Measurements from ENCODE around the gene SEMA5A.

SEMA5A gene

DNA sequence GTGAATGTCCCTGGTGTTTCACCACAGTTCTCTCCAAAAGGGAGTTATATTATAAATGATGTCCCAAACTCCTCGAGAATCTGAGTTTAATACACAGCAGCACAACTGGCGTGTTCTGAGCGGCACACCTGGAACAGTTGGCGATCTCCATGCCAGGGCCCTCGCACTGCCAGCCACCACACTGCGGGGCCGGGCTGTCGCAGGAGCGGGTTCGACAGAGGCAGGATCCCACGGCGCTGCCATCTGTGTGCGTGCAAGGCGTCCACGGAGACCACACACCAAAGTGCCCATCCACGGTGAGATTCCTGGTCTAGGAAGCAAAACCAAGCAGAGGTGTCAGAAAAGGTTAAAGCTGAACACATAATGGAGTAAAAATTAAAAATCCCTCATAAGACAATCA lies 423.3 kb downstream of the SEMA5A start:
- no peak for TF ChIP-seq CTCF (conservative IDR thresholded peaks at IDR 0.05; ENCODE audit: low read depth, low read length)
- H3K4me3 ChIP-seq (ENCODE audit: low read depth, low read length), result no peak overlapping the region
- DNase-seq (ENCODE audit: low read depth), result no peak

DNA sequence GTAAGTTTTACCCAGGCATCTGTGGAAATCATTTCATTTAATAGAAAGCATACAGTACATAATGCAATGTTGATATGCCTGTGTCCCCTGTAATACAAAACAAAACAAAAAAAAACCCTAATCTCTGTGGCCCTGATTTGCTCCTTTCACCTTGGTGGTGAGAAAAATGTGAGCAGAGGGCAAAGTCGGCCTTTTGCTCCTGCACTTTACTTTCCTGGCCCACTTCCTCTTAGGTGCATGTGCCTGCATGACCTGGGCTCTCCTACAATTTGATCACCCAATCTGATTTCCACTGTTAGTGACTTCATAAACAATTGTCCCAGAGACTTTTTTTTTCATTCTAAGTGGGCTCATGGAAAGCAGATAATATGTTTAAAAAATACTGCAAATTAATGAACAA lies 424.3 kb downstream of the SEMA5A start:
- DNase-seq (ENCODE audit: low read depth), result no peak
- no peak overlapping the region for H3K4me3 ChIP-seq (ENCODE audit: low read depth, low read length)
- TF ChIP-seq CTCF (conservative IDR thresholded peaks at IDR 0.05; ENCODE audit: low read depth, low read length), result no peak

- H3K4me3 ChIP-seq (ENCODE audit: low read depth, low read length), result no peak overlapping the region
- no peak for TF ChIP-seq CTCF (conservative IDR thresholded peaks at IDR 0.05; ENCODE audit: low read depth, low read length)
- no peak for DNase-seq (ENCODE audit: low read depth)
Observed at GRCh38 chr5:9118852-9119251, 427.0 kb downstream of the SEMA5A start.

GRCh38 chr5:9115093-9115492 lies 430.8 kb downstream of the SEMA5A start:
- TF ChIP-seq CTCF (conservative IDR thresholded peaks at IDR 0.05; ENCODE audit: low read depth, low read length), result no peak
- no peak overlapping the region for H3K4me3 ChIP-seq (ENCODE audit: low read depth, low read length)
- no peak for DNase-seq (ENCODE audit: low read depth)

- TF ChIP-seq CTCF (conservative IDR thresholded peaks at IDR 0.05; ENCODE audit: low read depth, low read length), result no peak
- peak; percentile 54 for DNase-seq (ENCODE audit: low read depth)
- no peak overlapping the region for H3K4me3 ChIP-seq (ENCODE audit: low read depth, low read length)
Observed at GRCh38 chr5:9112520-9113291, 433.2 kb downstream of the SEMA5A start.

GRCh38 chr5:9108162-9108561 lies 437.7 kb downstream of the SEMA5A start:
- H3K4me3 ChIP-seq (ENCODE audit: low read depth, low read length), result no peak overlapping the region
- no peak for DNase-seq (ENCODE audit: low read depth)
- no peak for TF ChIP-seq CTCF (conservative IDR thresholded peaks at IDR 0.05; ENCODE audit: low read depth, low read length)

DNA sequence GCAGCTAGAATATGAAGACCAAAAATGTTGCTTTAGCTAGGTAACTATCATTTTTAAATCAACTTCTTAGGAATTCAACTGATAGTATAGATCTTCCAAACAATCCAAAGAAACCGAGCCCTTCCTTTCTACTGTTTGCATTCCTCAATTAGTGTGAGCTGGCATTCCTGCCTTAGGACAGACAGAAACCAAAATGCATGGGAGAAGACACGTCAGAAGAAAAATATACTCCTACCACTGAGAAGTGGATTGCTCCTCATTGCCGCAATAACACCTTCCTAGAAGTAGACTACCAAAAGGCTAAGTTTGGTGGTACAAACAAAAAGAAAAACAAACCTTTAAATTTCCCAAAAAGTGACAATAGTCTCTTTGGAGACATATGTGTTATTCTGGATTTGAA lies 440.0 kb downstream of the SEMA5A start:
- H3K4me3 ChIP-seq (ENCODE audit: low read depth, low read length), result no peak overlapping the region
- no peak for TF ChIP-seq CTCF (conservative IDR thresholded peaks at IDR 0.05; ENCODE audit: low read depth, low read length)
- DNase-seq (ENCODE audit: low read depth), result no peak

All from choroid plexus epithelial cell (primary cell).